Muscle layer of duodenum (tissue), 2 donors: ENCODE data around the gene FBXW7.

Experiments
- H3K27ac ChIP-seq: one replicate; pipeline ENCODE4 v1.7.0; 2013; ENCODE audit warnings: mild to moderate bottlenecking, low read length
- H3K27me3 ChIP-seq: one replicate; pipeline ENCODE4 v1.7.0; 2013; ENCODE audit warnings: low read depth, mild to moderate bottlenecking, control low read depth, low read length
- H3K36me3 ChIP-seq, 2 donors: one replicate each; pipeline ENCODE4 v1.7.0; 2013; ENCODE audit warnings: low read length in 2 of 2, control low read depth in 1 of 2, mild to moderate bottlenecking in 1 of 2; ENCODE audit not compliant: insufficient read depth in 2 of 2, control insufficient read depth in 1 of 2
- H3K4me1 ChIP-seq, 2 donors: one replicate each; pipeline ENCODE4 v1.7.0; 2013; ENCODE audit warnings: low read length in 2 of 2, mild to moderate bottlenecking in 2 of 2, control low read depth in 1 of 2, moderate library complexity in 1 of 2; ENCODE audit not compliant: insufficient read depth in 2 of 2, control insufficient read depth in 1 of 2
- H3K4me3 ChIP-seq, 2 donors: one replicate each; pipeline ENCODE4 v1.7.0; 2013; ENCODE audit warnings: low read length in 2 of 2, low read depth in 1 of 2, mild to moderate bottlenecking in 1 of 2
- H3K9me3 ChIP-seq, 2 donors: one replicate each; pipeline ENCODE4 v1.7.0; 2013; ENCODE audit warnings: low read length in 2 of 2, control low read depth in 1 of 2, mild to moderate bottlenecking in 1 of 2; ENCODE audit not compliant: control insufficient read depth in 1 of 2
- donor health status: healthy.

FBXW7 gene

GRCh38 chr4:152486429-152487389, 49.2 kb downstream of the FBXW7 start:
- Histone ChIP-seq H3K4me1 (peaks cover 0 to 6% of the 10 kb centered on the region in 2 donors), H3K9me3 (no peaks in the 10 kb centered on the region), H3K4me3 (no peak overlapping the region), H3K27me3 (no peaks in the 10 kb centered on the region), H3K27ac (no peak overlapping the region), H3K36me3 (no peaks in the 10 kb centered on the region)

GRCh38 chr4:152485726-152486276, 50.1 kb downstream of the FBXW7 start:
- H3K27me3 ChIP-seq: no peaks in the 10 kb centered on the region
- H3K9me3 ChIP-seq: no peaks in the 10 kb centered on the region
- H3K4me1 ChIP-seq: peaks cover 0 to 6% of the 10 kb centered on the region in 2 donors
- no peak overlapping the region for H3K4me3 ChIP-seq
- H3K27ac ChIP-seq: no peak overlapping the region
- H3K36me3 ChIP-seq: no peaks in the 10 kb centered on the region

- Histone ChIP-seq H3K27ac (no peak overlapping the region), H3K4me3 (no peak overlapping the region), H3K9me3 (no peaks in the 10 kb centered on the region), H3K36me3 (no peaks in the 10 kb centered on the region), H3K27me3 (no peaks in the 10 kb centered on the region), H3K4me1 (peaks cover 0 to 6% of the 10 kb centered on the region in 2 donors)
These were observed 53.7 kb downstream of the FBXW7 start for GRCh38 chr4:152482211-152482610.

- Histone ChIP-seq H3K4me1 (peaks cover 0 to under 1% of the 10 kb centered on the region in 2 donors), H3K9me3 (no peaks in the 10 kb centered on the region), H3K36me3 (no peaks in the 10 kb centered on the region), H3K4me3 (no peak overlapping the region), H3K27ac (no peak overlapping the region), H3K27me3 (no peaks in the 10 kb centered on the region)
These were observed 55.0 kb downstream of the FBXW7 start for GRCh38 chr4:152480901-152481300.

GRCh38 chr4:152480326-152480725, 55.6 kb downstream of the FBXW7 start:
- Histone ChIP-seq H3K27me3 (no peaks in the 10 kb centered on the region), H3K4me3 (no peak overlapping the region), H3K27ac (no peak overlapping the region), H3K36me3 (no peaks in the 10 kb centered on the region), H3K4me1 (no peaks in the 10 kb centered on the region), H3K9me3 (no peaks in the 10 kb centered on the region)

GRCh38 chr4:152479428-152480026, 56.4 kb downstream of the FBXW7 start:
- Histone ChIP-seq H3K36me3 (no peaks in the 10 kb centered on the region), H3K9me3 (no peaks in the 10 kb centered on the region), H3K4me3 (no peak overlapping the region), H3K27ac (no peak overlapping the region), H3K4me1 (no peaks in the 10 kb centered on the region), H3K27me3 (no peaks in the 10 kb centered on the region)

- Histone ChIP-seq H3K9me3 (no peaks in the 10 kb centered on the region), H3K4me3 (no peak overlapping the region), H3K36me3 (no peaks in the 10 kb centered on the region), H3K27ac (no peak overlapping the region), H3K4me1 (no peaks in the 10 kb centered on the region), H3K27me3 (no peaks in the 10 kb centered on the region)
These were observed 57.2 kb downstream of the FBXW7 start for GRCh38 chr4:152478461-152479237.

GRCh38 chr4:152476796-152477195, 59.1 kb downstream of the FBXW7 start:
- H3K27ac ChIP-seq: no peak overlapping the region
- H3K4me1 ChIP-seq: no peaks in the 10 kb centered on the region
- no peaks in the 10 kb centered on the region for H3K27me3 ChIP-seq
- no peaks in the 10 kb centered on the region for H3K9me3 ChIP-seq
- H3K4me3 ChIP-seq: no peak overlapping the region
- no peaks in the 10 kb centered on the region for H3K36me3 ChIP-seq

- no peaks in the 10 kb centered on the region for H3K4me1 ChIP-seq
- H3K27ac ChIP-seq: no peak overlapping the region
- H3K4me3 ChIP-seq: no peak overlapping the region
- no peaks in the 10 kb centered on the region for H3K27me3 ChIP-seq
- H3K9me3 ChIP-seq: no peaks in the 10 kb centered on the region
- no peaks in the 10 kb centered on the region for H3K36me3 ChIP-seq
These were observed 64.6 kb downstream of the FBXW7 start for GRCh38 chr4:152471251-152471792.

GRCh38 chr4:152468408-152468807, 67.5 kb downstream of the FBXW7 start:
- Histone ChIP-seq H3K9me3 (no peaks in the 10 kb centered on the region), H3K4me3 (no peak overlapping the region), H3K27me3 (no peaks in the 10 kb centered on the region), H3K36me3 (no peaks in the 10 kb centered on the region), H3K27ac (no peak overlapping the region), H3K4me1 (no peaks in the 10 kb centered on the region)

GRCh38 chr4:152467101-152467500, 68.8 kb downstream of the FBXW7 start:
- H3K27me3 ChIP-seq: no peaks in the 10 kb centered on the region

More at GRCh38 chr4:152467101-152467500, 68.8 kb downstream of the FBXW7 start:
- Histone ChIP-seq H3K9me3 (no peaks in the 10 kb centered on the region), H3K27ac (no peak overlapping the region), H3K4me1 (peaks cover 0 to 5% of the 10 kb centered on the region in 2 donors), H3K4me3 (no peak overlapping the region), H3K36me3 (no peaks in the 10 kb centered on the region)
